Keratinocyte (primary cell): ENCODE results near the gene TENM4. TPM values are rescaled to one million over a fixed set of nuclear protein-coding genes. Genes with fewer than 3 reads are reported as not detected.

ENCODE experiments used
- DNase-seq: peaks from one replicate; pipeline ENCODE4 v3.0.0-alpha.2; 2011; ENCODE audit warnings: low read depth, missing footprints, low spot score
- FAIRE-seq: peaks from 2 replicates; lab custom pipeline; 2011; peaks lifted over from hg19 to GRCh38; lab: Jason Lieb, UNC
- H2AFZ ChIP-seq: 2 replicates; pipeline ENCODE4 v1.6.0; 2012; ENCODE audit warnings: low read length, control low read depth, inconsistent platforms; ENCODE audit not compliant: control insufficient read depth
- H3K27ac ChIP-seq: 2 replicates; pipeline ENCODE4 v1.5.1; 2011; ENCODE audit warnings: low read length; ENCODE audit not compliant: control insufficient read depth, insufficient read depth
- H3K27me3 ChIP-seq: 3 replicates; pipeline ENCODE4 v1.6.0; 2011; ENCODE audit warnings: low read length; ENCODE audit not compliant: control insufficient read depth, insufficient read depth; ENCODE audit errors: extremely low read depth
- H3K36me3 ChIP-seq, 2 experiments: 2 replicates in 1 of 2; 3 replicates in 1 of 2; pipeline ENCODE4 v1.5.1; 2011; ENCODE audit warnings: low read length in 2 of 2, mild to moderate bottlenecking in 1 of 2; ENCODE audit not compliant: control insufficient read depth in 2 of 2, insufficient read depth in 2 of 2; ENCODE audit errors: extremely low read depth in 1 of 2
- H3K4me1 ChIP-seq: 3 replicates; pipeline ENCODE4 v1.5.1; 2011; ENCODE audit warnings: low read length; ENCODE audit not compliant: control insufficient read depth, insufficient read depth; ENCODE audit errors: extremely low read depth
- H3K4me2 ChIP-seq: 3 replicates; pipeline ENCODE4 v1.6.0; 2011; ENCODE audit warnings: low read depth, low read length; ENCODE audit not compliant: control insufficient read depth, insufficient read depth; ENCODE audit errors: extremely low read depth
- H3K4me3 ChIP-seq, 3 experiments: fragments of 200-600 bp in 1 of 3; sonication (generic) in 1 of 3; 2 replicates in 2 of 3; 3 replicates in 1 of 3; pipeline ENCODE4 v1.5.1; 2011 to 2016; ENCODE audit warnings: low read length in 3 of 3, mild to moderate bottlenecking in 3 of 3, control low read depth in 2 of 3, inconsistent platforms in 1 of 3, low read depth in 1 of 3, mixed read lengths in 1 of 3, mixed run types in 1 of 3, moderate library complexity in 1 of 3; ENCODE audit not compliant: control insufficient read depth in 2 of 3, insufficient read depth in 2 of 3; ENCODE audit errors: extremely low read depth in 1 of 3
- H3K79me2 ChIP-seq: 2 replicates; pipeline ENCODE4 v1.6.0; 2012; ENCODE audit warnings: low read length; ENCODE audit not compliant: control insufficient read depth, insufficient read depth
- H3K9ac ChIP-seq: 3 replicates; pipeline ENCODE4 v1.6.0; 2011; ENCODE audit warnings: low read length; ENCODE audit not compliant: control insufficient read depth, insufficient read depth; ENCODE audit errors: extremely low read depth
- H3K9me1 ChIP-seq: 3 replicates; pipeline ENCODE4 v1.6.0; 2011; ENCODE audit warnings: low read length; ENCODE audit not compliant: control insufficient read depth, insufficient read depth; ENCODE audit errors: extremely low read depth
- H3K9me3 ChIP-seq: 2 replicates; pipeline ENCODE4 v1.5.1; 2012; ENCODE audit warnings: low read depth, low read length; ENCODE audit not compliant: control insufficient read depth
- H4K20me1 ChIP-seq: 3 replicates; pipeline ENCODE4 v1.6.0; 2011; ENCODE audit warnings: low read length; ENCODE audit not compliant: control insufficient read depth, insufficient read depth; ENCODE audit errors: extremely low read depth
- CTCF ChIP-seq, 3 experiments: IDR thresholded peaks in 1 of 3; conservative IDR thresholded peaks in 1 of 3; optimal IDR thresholded peaks in 1 of 3; 2 replicates in 2 of 3; 3 replicates in 1 of 3; pipeline versions ENCODE3 to v1.5.1; 2011; ENCODE audit warnings: low read length in 3 of 3, mild to moderate bottlenecking in 3 of 3, moderate library complexity in 2 of 3, control low read depth in 1 of 3, inconsistent platforms in 1 of 3; ENCODE audit not compliant: insufficient read depth in 2 of 3; ENCODE audit errors: extremely low read depth in 1 of 3
- EZH2 ChIP-seq: IDR thresholded peaks from one replicate; pipeline ENCODE4 v1.6.1; 2012; ENCODE audit warnings: inconsistent platforms, mild to moderate bottlenecking, low read length, moderate library complexity
- dilution Hi-C: fragments of 300-500 bp; cut with MboI; formaldehyde crosslinking; loops from one replicate; pipeline ENCODE4 v1.7.0; 2020; ENCODE audit warnings: low sequenced_read_pairs; ENCODE audit not compliant: extremely low pct_ligation_motif_present
- polyA plus RNA-seq, 5 experiments: library from polyadenylated mRNA; depleted of rRNA in 3 of 5; stranded (reverse) in 3 of 5; stranded (forward) in 1 of 5; unstranded in 1 of 5; fragments of >200 nt; gene quantifications; 1 replicate in 1 of 5; 2 replicates in 3 of 5; 3 replicates in 1 of 5; pipeline versions ENCODE4 v1.2.1 to v1.2.3, GENCODE V29; 2011 to 2012; ENCODE audit warnings: missing spikeins in 2 of 5, low read depth in 1 of 5, low replicate concordance in 1 of 5

Gene TENM4
- polyA plus RNA-seq, 1 donor (not counting 4 experiments of a cell fraction or from before 2014, with no cell fraction given): 3.5 TPM

- Histone ChIP-seq H3K9ac (no peak overlapping the region), H3K27ac (no peak overlapping the region), H3K9me3 (no peaks in the 10 kb centered on the region), H3K27me3 (no peaks in the 10 kb centered on the region), H3K36me3 (peaks cover 0 to 2% of the 10 kb centered on the region in 2 experiments), H3K79me2 (no peaks in the 10 kb centered on the region), H3K4me3 (no peak overlapping the region), H4K20me1 (no peaks in the 10 kb centered on the region), H3K4me2 (no peak overlapping the region), H2AFZ (no peak overlapping the region), H3K9me1 (no peaks in the 10 kb centered on the region), H3K4me1 (no peaks in the 10 kb centered on the region)
- FAIRE-seq: no peak
- no peak for DNase-seq
- TF ChIP-seq CTCF (optimal IDR thresholded peaks at IDR 0.05 in 1 of 3, IDR thresholded peaks at IDR 0.05 in 1 of 3, conservative IDR thresholded peaks at IDR 0.05 in 1 of 3; ENCODE audit: extremely low read depth in 1 of 3, insufficient read depth in 2 of 3, low read length in 3 of 3): no peak
- TF ChIP-seq EZH2: no peak
- dilution Hi-C loops: no loop called here
These were observed 667.3 kb downstream of the TENM4 start for GRCh38 chr11:78773492-78773891.

- dilution Hi-C loops: no loop called here
- no peak for DNase-seq
- Histone ChIP-seq H3K4me1 (no peaks in the 10 kb centered on the region), H3K79me2 (no peaks in the 10 kb centered on the region), H4K20me1 (no peaks in the 10 kb centered on the region), H3K27ac (no peak overlapping the region), H3K4me3 (no peak overlapping the region), H3K27me3 (no peaks in the 10 kb centered on the region), H3K4me2 (no peak overlapping the region), H2AFZ (no peak overlapping the region), H3K9me1 (no peaks in the 10 kb centered on the region), H3K36me3 (peaks cover 0 to 2% of the 10 kb centered on the region in 2 experiments), H3K9ac (no peak overlapping the region), H3K9me3 (no peaks in the 10 kb centered on the region)
- FAIRE-seq: no peak
- TF ChIP-seq EZH2 (no peak), CTCF (optimal IDR thresholded peaks at IDR 0.05 in 1 of 3, IDR thresholded peaks at IDR 0.05 in 1 of 3, conservative IDR thresholded peaks at IDR 0.05 in 1 of 3; ENCODE audit: extremely low read depth in 1 of 3, insufficient read depth in 2 of 3, low read length in 3 of 3) (no peak)
These were observed 667.8 kb downstream of the TENM4 start for GRCh38 chr11:78773077-78773476.
